ENCODE results near the gene BABAM1. TPM values are rescaled to one million over a fixed set of nuclear protein-coding genes. Genes with fewer than 3 reads are reported as not detected.

The BABAM1 gene
- total RNA-seq, 1 experiment from 2014 or later, result 93.3 TPM

GRCh38 chr19:17248011-17248776 lies 19.0 kb upstream of the BABAM1 start (continued):
- TF ChIP-seq SP1 (IDR thresholded peaks at IDR 0.05; ENCODE audit: low read depth), result no peak
- TF ChIP-seq, protein P1, sequence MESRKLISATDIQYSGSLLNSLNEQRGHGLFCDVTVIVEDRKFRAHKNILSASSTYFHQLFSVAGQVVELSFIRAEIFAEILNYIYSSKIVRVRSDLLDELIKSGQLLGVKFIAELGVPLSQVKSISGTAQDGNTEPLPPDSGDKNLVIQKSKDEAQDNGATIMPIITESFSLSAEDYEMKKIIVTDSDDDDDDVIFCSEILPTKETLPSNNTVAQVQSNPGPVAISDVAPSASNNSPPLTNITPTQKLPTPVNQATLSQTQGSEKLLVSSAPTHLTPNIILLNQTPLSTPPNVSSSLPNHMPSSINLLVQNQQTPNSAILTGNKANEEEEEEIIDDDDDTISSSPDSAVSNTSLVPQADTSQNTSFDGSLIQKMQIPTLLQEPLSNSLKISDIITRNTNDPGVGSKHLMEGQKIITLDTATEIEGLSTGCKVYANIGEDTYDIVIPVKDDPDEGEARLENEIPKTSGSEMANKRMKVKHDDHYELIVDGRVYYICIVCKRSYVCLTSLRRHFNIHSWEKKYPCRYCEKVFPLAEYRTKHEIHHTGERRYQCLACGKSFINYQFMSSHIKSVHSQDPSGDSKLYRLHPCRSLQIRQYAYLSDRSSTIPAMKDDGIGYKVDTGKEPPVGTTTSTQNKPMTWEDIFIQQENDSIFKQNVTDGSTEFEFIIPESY (IDR thresholded peaks at IDR 0.05; ENCODE audit: extremely low read depth, insufficient replicate concordance, low read length), result no peak

DNA sequence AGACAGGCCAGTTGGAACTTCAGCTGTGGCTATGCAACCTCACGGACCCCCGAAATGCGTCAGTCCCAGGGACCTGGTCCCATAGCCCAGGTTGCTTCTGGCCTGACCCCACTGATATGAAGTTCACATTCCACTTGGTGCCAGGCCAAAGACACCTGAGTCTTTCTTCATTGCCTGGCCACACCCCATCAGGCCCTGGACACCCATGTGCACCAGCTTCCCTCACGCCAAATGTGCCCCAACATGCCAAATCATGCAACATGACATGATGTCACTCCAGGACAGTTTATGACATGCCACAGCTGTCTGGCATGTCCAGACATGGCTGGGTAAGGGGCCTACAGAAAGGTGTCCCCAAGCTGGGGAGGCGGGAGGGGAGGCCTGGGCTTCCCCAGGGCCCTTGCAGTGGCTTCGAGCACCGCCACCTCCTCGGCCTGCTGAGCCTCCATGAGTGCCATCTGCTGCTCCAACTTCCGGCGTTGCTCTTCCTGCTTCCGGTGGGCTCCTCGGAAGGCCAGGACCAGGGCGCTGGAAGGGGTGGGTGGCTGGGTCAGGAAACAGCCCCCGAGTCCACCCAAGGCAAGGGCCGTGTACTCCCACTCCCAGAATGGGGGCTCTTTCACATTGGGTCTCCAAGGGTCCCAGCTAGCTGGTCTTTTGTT lies 17.2 kb upstream of the BABAM1 start:
- DNase-seq (ENCODE audit: low read depth, low spot score) (no peak), ATAC-seq (no peak)
- no TSS peak for BruUV-seq (replicated peaks)
- Histone ChIP-seq H3K27me3 (ENCODE audit: insufficient read depth, low read length) (no peaks in the 10 kb centered on the region), H3K4me3 (replicated peaks in 1 of 2; ENCODE audit: low read depth in 1 of 2, low read length in 2 of 2) (no peak overlapping the region), H3K79me2 (ENCODE audit: insufficient read depth, low read length) (peaks cover 2% of the 10 kb centered on the region; the same call in 1 of the 2 replicates), H3K9me3 (ENCODE audit: control insufficient read depth in 1 of 2, insufficient read depth in 1 of 2, low read depth in 1 of 2, low read length in 2 of 2) (no peaks in the 10 kb centered on the region), H2AFZ (ENCODE audit: low read depth, low read length, poor library complexity, severe bottlenecking) (no peak overlapping the region), H4K20me1 (ENCODE audit: insufficient read depth) (no peaks in the 10 kb centered on the region), H3K4me1 (ENCODE audit: control insufficient read depth in 1 of 2, insufficient read depth in 2 of 2, low read length in 2 of 2) (peaks cover 36 to 47% of the 10 kb centered on the region in 2 experiments), H3K36me3 (ENCODE audit: control insufficient read depth in 1 of 2, insufficient read depth in 2 of 2, low read length in 2 of 2) (no peaks in the 10 kb centered on the region), H3K27ac (ENCODE audit: low read depth, low read length) (peak overlapping the region; percentile 43; the same call in 1 of the 2 replicates), H3K4me2 (ENCODE audit: low read length) (peak overlapping the region; percentile 94), H3K9ac (ENCODE audit: low read length) (no peak overlapping the region), H3K9me2 (ENCODE audit: insufficient read depth) (no peaks in the 10 kb centered on the region)
- POLR2A ChIA-PET, result interaction anchor here (1.3 to 1.9 kb wide), 3 partner anchors 9 to 17 kb away, joined by 3 to 7 read pairs (median 7); partner anchors contain the start of gene BABAM1
- no peak for TF ChIP-seq REST (IDR thresholded peaks at IDR 0.05; ENCODE audit: low read depth)
- TF ChIP-seq, protein P1 (IDR thresholded peaks at IDR 0.05; ENCODE audit: extremely low read depth, insufficient replicate concordance, low read length), result no peak
- TF ChIP-seq ZFX (IDR thresholded peaks at IDR 0.05), result no peak
- TF ChIP-seq, protein P2, sequence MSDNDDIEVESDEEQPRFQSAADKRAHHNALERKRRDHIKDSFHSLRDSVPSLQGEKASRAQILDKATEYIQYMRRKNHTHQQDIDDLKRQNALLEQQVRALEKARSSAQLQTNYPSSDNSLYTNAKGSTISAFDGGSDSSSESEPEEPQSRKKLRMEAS (IDR thresholded peaks at IDR 0.05), result no peak
- no peak for TF ChIP-seq POLR2AphosphoS5 (IDR thresholded peaks at IDR 0.05; ENCODE audit: low read depth, low read length)
- RAD21 ChIA-PET (ENCODE audit: low non-redundant PET in 1 of 2, low total read pairs in 2 of 2, uncharacterized antibody in 2 of 2, unreplicated experiment in 2 of 2), result no interaction called here
- CTCF ChIA-PET, result interaction anchor here (1.8 kb wide), 1 partner anchor 10 kb away, joined by 8 read pairs; no protein-coding TSS in a partner anchor
- intact Hi-C loops (cut with micrococcal nuclease), result no loop called here
